Measurements from ENCODE around the gene C22orf23. TPM values are rescaled to one million over a fixed set of nuclear protein-coding genes. Genes with fewer than 3 reads are reported as not detected.
"Not testable (repeated sequence)": the region's sequence is repeated elsewhere in the genome, so short reads cannot be mapped to it uniquely, and the experiment has no call there.

C22orf23 gene
- total RNA-seq, 1 donor from 2014 or later = not detected

DNA sequence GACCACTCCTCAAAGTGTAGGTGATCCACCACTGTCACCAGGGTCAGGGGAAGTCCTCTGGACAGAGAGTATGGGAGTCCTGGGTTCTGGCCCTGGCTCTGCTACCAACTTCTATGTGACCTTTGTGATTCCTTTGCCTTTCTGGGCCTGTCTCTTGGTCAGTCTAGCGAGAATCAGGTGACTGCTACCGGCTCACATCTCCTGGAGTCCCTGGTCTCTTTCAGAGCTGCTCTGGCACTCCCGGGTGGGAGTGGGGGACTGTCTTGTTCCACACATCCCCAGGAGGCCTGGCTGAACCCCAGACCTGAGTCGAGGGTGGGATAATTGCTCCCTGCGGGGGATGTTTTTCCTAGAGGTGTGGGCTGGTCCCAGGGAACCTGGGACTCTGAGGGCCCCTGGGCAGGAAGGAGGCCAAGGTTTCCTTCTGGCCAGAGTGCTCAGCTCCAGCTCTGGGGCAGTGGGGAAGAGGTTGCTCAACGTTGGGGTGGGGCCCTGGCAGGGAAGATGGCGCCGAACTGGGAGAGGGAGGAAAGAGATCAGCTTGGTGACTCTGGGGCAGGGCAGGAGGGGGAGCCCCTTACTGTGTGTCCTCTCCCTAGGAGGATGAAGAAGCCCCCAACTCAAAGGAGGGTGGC, 28.9 kb upstream of the C22orf23 start:
- no peak for DNase-seq (ENCODE audit: low spot score)

DNA sequence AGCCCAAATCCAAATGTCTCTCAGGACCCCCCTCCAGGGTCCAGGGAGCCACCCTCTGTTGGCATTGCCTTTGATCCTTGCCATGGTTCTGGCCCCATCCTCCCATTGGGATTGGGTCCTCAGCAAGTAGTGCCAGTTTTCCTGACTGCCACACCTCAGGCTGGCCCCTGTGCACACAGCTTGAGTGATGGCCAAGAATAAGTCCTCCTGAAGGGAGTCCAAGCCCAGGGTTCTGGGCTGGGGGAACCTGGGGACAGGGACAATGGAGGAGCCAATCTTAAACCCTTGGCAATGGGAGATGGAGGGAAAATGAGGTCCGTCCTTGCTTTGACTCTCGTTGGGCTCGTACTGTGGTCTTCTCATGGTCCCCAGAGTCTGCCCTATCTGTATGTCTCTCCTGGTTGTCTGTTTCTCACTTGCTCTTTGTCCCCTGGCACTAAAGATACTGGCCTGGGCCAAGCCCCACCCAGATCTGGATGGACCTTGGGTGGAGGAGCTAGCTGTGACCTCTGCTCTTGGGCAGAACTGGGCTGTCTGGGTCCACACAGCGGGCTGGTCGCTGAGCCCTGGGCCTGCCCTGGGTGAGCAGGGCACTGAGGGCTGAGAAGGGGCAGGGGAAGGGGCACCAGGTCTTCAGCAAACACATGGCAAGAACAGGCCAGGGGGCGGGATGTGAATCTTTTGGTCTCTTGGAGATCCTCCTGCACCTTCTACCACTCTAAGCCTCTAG, 28.0 kb upstream of the C22orf23 start:
- DNase-seq (ENCODE audit: low spot score) = no peak

DNA sequence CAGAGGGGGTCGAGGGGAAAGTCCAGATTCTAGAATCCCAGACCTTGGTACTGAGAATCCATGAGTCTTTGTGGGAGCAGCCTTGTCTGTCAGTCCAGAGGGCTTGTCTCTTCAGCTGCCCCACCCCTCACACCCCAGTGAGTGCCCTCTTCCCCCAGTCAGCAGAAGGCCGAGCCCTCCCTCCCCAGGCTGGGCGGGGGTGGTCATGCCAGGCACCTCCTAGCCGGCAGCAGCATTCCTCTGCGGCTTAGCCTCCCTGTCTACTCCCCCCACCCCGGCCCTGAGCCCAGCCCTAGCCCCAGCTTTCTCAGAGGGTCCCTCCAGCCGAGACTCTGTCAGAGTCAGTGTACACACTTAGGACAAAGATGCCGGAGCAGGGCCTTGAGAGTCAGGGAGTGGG, 26.4 kb upstream of the C22orf23 start:
- no peak for DNase-seq (ENCODE audit: low spot score)

DNA sequence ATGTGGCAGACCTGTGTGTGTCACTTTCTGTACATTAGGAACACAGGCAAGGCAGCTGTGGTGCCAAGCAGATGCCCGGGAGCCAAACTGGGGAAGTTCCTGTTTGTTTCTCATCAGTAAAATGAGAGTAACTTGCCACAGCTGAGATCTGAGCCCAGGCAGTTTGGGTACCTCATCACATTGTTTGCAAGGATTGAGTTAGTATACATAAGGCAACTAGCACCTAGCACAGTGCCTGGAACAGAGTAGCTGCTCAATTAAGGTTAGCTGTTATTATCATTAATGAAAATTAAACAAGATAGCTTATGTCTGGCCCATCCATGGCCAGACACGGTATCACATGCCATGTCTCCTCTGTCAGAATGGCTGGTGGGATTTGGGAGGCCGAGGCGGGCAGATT, 23.1 kb upstream of the C22orf23 start:
- DNase-seq (ENCODE audit: low spot score) = no peak

DNA sequence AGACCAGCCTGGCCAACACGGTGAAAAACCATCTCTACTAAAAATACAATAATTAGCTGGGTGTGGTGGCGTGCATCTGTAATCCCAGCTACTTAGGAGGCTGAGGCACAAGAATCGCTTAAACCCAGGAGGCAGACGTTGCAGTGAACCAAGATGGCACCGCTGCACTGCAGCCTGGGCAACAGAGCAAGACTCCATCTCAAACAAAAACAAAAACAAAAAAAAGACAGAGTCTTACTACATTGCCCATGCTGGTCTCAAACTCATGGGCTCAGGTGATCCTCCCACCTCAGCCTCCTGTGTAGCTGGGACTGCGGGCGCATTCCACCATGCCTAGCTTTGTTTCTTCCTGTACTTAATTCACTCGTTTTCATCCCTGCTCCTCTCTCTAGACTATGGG, 22.6 kb upstream of the C22orf23 start:
- DNase-seq (ENCODE audit: low spot score) = not testable (repeated sequence)

DNA sequence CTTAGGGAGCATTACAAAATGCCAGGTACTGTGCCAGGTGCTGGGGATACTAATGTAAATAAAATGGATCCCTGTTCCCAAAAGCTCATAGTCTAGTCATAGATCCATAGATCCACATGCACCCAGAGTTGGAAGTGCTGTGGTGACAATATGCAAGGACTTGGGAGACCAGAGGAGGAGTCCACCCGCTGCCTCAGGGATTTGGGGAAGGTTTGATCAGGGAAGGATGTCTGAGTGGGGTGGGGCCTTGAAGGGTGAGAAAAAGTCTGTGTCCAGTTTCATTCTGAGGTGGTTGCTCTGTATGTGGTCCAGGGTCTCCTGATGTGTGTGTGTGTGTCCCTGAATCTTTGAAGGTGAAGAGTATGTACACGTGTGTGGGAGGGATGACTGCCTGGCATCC, 21.8 kb upstream of the C22orf23 start:
- no peak for DNase-seq (ENCODE audit: low spot score)

DNA sequence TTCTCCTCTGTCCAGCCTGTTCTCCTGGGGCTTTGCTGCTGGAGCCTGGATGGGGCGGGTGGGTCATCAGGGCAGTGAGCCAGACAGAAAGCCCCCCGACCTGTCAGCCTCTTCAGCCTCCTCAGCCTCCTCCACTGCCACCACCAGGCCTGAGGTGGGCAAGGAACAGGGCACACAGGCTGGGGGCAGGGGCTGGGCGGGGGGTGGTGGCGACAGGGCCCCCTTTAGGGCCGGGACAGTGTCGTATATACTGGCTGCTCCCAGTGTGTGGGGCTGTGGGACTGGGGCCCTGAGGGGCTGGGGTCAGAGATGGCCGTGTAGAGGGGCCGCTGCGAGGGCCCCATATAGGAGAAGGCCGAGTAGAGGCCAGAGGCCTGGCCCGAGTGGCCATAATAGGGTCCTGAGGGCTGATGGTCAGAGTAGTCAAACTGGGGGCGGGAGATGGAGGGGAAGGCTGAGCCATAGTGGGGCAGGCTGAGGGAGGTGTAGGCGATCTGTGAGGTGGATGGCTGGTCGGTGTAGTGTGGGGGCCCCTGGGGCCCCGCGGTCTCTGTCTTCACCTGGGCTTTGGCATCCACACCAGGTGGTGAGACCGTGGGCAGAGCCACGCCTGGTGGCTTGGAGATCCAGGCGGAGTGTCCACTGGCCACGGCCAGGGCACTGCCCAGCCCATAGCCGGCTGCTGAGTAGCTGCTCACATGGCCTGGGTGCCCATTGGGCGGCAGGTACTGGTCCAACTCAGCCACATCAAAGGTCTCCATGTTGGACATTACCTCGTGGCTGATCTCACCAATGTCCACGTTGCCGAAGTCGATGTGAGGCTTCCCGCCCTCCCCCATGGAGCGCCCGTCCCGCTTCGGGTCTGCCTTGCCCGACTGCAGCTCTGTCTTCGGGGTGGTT, 20.1 kb upstream of the C22orf23 start:
- no peak for DNase-seq (ENCODE audit: low spot score)

DNA sequence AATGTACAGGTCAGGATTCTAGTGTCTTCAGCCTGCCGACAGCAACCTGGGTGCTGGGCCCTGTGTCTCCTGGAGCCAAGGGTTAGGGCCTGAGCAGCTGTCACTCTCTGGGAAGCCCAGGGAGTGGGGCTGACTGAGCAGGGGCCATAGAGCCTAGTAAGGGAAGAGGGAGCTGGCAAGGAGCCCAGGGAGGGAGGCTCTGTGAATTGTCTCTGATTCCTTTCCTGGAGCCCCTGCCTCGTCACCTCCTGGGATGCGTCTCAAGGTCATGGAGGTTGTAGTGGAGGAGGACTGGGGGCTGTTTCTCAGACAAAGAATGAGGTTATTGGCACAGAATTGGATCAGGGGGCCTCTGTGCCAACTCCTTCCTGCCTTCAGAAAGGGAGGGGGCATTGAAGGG, 19.1 kb upstream of the C22orf23 start:
- no peak for DNase-seq (ENCODE audit: low spot score)

DNA sequence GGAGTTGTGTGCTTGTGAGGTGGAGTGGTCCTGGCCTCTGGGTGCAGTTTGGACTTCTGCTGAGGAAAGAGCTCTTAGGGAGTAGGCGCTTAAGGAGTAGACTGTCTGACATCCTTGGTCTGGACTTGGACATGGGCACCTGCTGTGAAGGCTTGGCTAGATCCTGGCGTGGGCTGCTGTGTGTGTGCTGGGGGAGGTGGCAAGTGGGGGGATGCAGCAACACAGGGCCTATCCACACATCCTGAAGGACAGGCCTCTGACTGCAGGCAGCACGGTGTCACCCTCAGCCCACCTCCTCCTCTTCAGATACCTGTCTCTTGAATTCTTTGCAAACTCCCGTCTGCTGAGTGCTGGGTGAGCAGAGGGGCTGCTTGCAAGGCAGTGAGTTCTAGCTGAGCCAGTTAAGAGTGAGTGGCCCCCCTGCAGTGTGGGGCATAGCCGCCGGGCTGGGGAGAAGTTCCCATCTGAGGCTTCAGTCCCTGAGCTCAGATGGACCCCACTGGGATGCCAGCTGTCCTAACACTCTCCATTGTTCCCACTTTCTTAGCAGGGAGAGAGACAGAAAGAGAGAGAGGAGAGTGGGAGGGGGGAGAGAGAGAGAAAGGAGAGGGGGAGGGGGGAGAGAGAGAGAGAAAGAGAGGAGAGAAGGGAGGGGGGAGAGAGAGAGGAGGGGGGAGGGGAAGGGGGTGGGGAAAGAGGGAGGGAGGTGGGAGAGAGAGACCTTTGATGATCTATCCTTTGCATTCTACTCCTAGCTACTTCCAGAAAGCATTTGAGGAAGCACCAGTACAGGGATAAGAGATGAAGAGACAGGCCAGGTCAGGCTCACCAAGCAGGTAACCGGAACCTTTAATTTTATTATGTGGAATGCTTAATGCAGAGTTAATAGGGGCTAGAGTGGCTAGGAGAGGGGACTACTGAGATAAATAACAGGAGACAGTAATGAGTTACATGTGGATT, 18.4 kb upstream of the C22orf23 start:
- no peak for DNase-seq (ENCODE audit: low spot score)

DNA sequence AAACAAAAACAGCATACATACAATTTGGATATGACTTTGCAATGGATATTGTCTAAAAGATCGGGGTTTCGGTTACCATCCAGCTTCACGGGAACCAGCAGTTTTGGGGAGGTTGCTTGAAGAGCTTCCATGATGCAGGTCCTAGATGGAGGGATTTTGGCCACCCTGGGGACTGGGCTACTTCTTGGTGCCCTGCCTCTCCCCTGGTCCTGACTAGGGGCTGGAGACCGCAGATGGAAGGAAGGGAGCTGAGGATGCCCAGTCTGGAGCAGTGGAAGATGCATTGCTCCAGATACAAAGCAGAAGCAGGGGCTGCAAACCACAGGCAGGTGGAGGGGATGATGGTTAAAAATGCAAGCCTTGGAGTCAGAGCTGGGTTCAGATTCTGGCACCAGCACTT, 17.5 kb upstream of the C22orf23 start:
- no peak for DNase-seq (ENCODE audit: low spot score)

DNA sequence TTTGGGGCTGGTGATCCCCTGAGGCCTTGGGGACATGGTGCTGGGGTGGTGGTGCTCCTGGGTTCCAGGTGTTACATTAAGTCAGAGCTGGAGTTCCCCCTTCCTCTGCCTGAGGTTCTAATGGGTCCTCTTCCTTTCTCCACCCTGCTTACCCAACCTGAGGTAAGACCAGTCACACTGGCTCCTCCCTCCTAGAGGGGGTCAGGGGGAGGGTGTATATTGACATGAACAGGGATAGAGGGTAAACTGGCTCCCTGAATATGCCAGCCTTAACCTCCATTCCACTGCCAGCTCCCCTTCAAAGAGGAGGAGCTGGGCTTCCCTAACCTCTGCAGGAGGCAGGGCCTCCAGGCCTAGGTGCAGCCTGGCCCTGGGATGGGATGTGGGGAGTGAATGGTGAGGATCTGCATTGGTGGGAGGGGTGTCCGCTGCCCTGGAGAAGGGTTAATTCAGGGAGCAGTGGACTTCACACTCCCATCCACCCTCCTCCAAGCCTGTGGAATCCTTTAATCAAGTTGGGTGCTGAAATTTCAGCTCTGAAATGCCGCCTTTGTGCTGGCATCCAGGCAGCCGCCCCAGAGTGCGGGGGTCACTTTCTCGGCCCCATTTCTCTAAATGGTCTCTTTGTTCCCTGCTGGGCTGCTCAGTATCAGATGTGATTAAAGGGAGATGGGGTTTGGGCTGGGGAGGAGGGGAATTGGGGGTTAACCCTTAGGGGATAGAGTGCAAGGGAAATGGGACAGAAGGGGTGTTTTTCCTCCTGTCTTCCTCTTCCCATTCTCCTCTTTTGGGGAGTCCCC, 15.3 kb upstream of the C22orf23 start:
- no peak for DNase-seq (ENCODE audit: low spot score)

DNA sequence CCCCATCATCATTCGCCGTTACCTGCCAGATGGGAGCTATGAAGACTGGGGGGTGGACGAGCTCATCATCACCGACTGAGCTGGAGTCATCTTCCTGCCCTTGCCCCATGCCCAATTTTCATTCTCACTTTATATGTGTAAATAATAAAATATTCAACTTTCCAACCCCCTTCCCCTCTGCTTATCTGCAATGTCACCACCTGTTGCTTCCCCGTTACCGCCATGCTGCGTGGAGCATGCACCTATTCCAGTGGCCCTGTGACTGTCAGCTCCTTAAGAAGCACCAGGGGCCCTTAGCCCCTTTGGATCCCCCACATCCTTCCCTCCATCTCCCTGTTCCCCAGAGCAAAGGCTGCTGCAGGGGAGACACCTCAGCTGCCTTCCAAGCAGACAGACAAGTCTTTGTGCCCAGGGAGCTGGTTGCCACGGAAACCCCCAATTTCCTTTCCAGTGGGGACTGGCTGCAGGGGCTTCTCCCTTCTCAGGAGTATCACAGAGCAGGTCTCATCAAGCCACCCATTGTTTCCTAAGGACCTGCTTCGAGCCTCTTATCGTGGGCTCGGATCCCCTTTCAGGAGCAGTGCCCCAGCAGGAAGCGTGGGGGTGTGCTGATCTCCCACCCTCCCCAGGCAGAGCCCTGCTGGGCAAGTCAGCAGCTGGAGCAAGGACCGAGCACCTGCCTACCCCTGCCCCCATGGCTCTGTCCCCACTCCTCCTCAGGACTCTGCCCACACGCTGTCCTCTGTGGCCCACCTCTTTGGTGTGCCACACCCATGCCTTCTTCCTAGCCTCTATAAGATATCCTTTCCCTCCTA, 14.4 kb upstream of the C22orf23 start:
- DNase-seq (ENCODE audit: low spot score) = no peak

DNA sequence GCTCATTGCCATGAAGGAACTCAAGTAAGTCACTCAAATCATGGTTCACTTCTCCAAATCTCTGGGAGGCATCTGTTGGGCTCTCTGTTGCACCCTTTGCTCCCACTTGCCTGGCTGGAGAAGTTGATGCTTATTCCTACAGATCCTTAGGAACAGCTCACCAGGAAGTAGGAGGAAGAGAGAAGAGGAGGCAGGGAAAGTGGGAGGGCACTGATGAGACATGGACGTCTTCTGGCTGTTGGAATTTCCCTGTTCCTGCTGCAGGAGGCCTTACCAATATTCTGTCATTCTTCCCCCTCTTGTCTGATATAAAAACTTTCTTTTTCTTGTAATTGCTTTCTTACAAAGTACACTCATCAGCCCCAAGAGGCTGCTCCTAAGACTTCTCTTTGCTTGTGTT, 13.7 kb upstream of the C22orf23 start:
- no peak for DNase-seq (ENCODE audit: low spot score)

DNA sequence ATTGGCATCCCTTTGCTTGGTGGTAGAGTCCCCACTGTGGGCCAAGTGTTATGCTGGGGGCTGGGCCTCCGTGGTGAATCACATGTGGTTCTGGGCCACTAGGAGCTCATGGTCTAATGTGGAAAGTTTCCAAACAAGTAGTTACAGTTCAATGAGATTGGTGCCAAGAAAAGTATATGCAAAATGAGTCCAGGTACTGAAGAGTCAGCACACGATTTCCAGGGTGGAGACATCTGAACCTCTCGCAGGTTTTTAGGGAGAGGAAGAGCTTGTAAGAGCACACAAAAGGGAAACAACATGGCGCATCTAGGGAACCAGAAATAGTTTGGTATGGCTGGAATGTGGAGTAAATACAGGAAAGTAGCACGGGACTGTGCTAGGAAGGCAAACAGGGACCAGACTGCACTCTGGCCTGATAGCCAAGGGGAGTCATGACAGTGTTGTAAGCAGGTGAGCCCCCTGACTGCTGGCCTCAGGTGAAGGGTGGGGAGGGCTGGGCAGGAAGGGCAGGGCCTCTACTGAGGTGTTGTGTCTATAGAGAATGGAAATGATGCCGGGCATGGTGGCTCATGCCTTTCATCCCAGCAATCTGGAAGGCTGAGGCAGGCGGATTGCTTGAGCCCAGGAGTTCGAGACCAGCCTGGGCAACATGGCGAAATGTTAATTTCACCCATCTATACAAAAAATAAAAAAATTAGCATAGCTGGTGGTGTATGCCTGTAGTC, 12.7 kb upstream of the C22orf23 start:
- DNase-seq (ENCODE audit: low spot score) = no peak

DNA sequence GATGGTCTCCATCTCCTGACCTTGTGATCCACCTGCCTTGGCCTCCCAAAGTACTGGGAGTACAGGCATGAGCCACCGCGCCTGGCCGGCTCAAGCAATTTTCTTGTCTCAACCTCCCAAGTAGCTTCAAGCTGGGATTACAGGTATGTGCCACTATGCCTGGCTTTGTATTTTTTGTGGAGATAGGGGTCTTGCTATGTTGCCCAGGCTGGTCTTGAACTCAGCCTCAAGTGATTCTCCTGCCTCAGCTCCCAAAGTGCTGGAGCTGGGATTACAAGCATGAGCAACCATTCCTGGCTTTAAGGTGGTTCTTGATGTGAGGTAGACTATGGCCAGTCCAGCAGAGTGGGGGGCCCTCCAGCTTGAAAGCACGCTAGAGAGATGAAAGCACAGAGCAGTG, 7.7 kb upstream of the C22orf23 start:
- no peak for DNase-seq (ENCODE audit: low spot score)

DNA sequence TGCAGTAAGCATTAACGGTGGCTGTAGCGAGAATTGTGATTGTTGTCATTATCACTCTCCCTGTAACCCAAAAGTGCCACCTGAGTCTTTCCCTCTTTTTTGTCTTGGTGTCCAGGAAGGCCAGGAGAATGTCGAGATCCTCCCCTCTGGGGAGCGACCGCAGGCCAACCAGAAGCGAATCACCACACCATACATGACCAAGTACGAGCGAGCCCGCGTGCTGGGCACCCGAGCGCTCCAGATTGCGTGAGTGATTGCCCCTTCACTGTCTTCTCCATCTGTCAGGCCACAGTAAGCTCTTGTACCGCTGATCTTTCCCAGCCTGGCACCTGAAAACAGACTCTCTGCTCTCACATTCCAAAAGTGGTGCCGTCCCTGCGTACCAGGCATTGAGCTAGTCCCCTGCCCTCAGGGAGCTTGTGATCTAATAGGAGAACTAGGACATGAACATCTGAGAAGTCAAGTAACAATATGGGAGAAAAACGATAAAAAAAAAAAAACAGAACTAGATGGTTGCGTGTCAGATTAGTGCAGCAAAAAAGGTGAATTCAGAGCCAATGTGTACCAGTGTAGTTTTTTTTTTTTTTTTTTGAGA, 5.9 kb upstream of the C22orf23 start:
- no peak for DNase-seq (ENCODE audit: low spot score)

DNA sequence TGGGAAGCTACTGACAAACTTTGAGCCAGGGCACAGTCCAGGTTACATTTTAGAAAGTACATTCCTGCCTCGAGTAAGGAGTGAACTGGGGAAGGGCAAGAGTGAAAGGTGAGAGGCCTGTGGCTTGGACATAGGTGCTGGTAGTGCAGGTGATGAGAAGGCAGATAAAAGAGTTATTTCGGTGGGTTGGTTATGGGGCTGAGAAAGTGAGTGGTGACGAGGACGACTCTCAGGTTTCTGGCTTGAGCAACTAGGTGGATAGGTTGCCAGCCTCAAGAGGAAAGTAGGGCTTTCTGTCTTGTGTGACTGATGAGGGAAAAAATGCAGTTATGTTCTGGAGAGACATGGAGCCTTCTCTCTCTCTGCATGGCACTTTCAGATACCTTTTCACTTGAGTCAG, 3.8 kb upstream of the C22orf23 start:
- no peak for DNase-seq (ENCODE audit: low spot score)

DNA sequence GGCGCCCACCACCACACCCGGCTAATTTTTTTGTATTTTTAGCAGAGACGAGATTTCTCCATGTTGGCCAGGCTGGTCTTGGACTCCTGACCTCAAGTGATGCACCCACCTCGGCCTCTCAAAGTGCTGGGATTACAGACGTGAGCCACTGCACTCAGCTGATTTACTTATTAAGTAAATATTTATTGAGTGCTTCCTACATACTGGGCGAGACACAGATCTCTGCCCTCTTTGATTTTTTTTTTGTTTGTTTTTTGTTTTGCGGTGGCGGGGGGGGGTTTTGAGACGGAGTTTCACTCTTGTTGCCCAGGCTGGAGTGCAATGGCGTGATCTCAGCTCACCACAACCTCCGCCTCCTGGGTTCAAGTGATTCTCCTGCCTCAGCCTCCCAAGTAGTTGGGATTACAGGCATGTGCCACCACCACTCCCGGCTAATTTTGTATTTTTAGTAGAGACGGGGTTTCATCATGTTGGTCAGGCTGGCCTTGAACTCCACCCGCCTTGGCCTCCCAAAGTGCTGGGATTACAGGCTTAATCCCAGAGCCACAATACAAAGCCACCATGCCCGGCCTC, 2.5 kb upstream of the C22orf23 start:
- DNase-seq (ENCODE audit: low spot score) = not testable (repeated sequence)

Data from umbilical cord (tissue), 2 donors.